ENCODE results near the gene TSPAN12. TPM values are rescaled to one million over a fixed set of nuclear protein-coding genes. Genes with fewer than 3 reads are reported as not detected.
A peak's percentile ranks its signal among the peaks of the same experiment; 100 is the strongest.

Gene TSPAN12
- polyA plus RNA-seq, 3 donors = 193 to 210 (median 201) TPM

DNA sequence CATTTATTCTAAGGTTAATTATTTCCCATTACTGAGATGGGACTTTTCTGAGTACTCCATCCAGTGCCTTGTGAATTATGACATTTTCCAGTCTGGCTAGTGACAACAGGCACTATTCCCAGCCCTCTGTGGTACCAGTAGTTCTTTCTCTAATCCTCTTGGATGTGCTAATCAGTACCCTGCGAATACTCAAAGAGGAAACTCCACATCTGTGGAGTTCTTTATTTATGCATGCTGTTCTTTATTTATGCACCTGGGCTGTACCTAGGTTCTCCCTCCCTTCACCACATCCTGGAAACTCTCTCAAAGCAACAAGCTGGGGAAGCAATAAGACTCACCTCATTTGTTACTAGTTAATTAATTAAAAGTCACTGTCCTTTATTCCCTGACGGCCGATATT, 83.5 kb downstream of the TSPAN12 start:
- no peak for DNase-seq (ENCODE audit: low read depth in 3 of 3, low spot score in 2 of 3)

- DNase-seq (ENCODE audit: low read depth in 3 of 3, low spot score in 2 of 3) = no peak
Observed at GRCh38 chr7:120770206-120770605, 87.7 kb downstream of the TSPAN12 start.

GRCh38 chr7:120760851-120761250, 97.1 kb downstream of the TSPAN12 start:
- DNase-seq (ENCODE audit: low read depth in 3 of 3, low spot score in 2 of 3) = no peak

DNA sequence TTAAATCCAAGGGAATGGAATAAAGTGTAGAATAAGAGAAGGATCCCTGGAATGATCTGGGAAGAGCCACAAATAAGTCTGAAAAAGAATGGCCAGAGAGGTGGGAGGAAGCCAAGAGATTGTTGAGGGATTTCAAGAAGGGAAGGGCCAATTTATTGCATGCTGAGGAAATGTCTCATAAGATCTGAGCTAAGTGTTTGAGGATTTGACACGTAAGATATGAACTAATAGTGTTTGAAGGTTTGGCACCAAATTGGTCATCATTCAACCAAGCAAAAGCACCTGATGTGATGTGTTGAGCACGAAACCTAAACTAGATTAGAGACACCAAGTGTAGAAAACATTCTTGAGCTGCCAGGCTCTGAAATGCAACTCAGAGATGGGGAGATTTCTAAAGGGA, 97.9 kb downstream of the TSPAN12 start:
- DNase-seq (ENCODE audit: low read depth in 3 of 3, low spot score in 2 of 3) = no peak

DNA sequence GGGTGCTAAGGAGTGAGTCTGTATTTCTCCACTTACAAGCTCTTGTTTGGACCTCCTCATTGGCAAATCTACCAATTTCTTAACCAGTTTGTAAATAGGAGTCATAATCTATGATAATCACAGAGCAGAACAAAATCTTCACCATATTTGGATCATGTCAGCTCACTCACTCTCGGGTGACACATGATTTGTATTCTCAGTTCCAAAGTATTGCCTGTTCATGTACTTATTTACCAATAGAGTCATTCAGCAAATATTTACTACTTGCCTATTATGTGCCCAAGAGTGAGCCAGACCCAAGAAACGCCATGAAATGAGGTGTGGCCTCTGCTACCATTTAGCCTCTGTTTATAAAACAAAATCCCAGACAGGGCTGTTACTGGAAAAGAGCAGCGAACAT, 114.8 kb downstream of the TSPAN12 start:
- no peak for DNase-seq (ENCODE audit: low read depth in 3 of 3, low spot score in 2 of 3)

DNA sequence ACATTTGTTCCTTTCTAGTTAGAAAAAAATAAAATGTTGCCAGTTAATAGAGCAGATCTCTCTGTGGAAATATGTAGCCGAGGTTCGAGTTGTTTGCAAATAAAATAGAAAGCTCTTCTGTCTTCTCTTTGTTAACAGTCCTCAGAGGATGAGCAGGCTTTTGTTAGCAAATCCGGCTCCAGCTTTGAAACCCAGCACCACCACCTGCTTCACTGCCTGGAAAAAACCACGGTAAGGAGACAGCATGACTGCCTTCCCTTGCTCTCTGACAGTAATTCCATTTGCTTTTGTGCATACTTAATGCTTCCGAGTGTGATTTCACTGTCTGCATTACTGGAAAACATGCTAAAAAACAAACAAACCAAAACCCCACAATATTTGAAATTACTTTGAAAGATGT, 115.6 kb downstream of the TSPAN12 start:
- DNase-seq (ENCODE audit: low read depth in 3 of 3, low spot score in 2 of 3) = peak in 1 of 3 donors; percentile 7

DNA sequence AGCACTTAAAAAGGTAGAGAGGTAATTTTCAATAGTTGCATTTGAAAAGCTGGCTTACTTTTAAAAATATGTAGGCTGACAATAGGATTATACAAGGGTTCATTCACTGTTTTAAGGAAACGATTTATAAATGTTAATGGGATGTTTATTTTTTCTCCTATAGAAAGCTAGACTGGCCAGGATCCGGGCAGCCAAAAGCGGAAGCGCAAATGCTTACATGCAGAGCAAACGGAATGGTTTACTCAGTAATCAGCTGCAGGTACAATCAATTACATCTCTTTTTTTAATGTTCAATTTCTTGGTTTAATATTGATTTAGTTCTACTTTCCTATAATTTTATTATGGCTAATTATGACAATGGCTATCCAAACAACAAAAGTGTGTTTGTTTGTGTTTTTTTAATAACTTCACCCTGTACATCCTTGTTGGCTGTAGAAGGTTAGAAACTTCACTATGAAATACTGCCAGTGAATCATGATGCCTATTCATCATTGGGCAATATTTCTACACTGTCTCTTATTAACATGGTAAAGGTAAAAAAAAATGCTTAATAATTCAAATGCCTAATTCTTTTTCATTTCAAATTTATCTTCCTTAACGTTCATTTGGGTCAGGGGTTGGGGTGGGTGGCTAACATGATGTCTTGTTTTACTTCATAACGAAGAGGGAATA, 116.4 kb downstream of the TSPAN12 start:
- no peak for DNase-seq (ENCODE audit: low read depth in 3 of 3, low spot score in 2 of 3)

GRCh38 chr7:120740348-120740747, 117.6 kb downstream of the TSPAN12 start:
- no peak for DNase-seq (ENCODE audit: low read depth in 3 of 3, low spot score in 2 of 3)

DNA sequence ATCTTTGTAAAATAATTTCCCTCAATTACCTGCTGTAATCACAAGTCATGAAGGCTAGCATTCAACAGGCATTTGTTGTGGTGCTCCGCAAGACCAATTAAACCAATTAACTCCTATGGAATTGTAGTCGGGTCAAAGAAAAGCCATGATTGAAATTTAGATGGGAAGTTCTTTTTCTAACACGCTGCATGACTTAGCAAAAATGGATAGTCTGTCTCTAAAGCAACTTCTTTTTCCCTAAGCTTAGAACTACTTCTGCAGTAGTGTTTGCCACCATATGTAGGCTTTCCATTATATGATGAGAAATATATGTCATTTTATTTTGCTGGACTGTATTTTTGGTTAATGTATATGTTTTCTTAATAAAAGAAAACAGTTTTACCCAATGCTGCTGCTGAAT, 119.1 kb downstream of the TSPAN12 start:
- DNase-seq (ENCODE audit: low read depth in 3 of 3, low spot score in 2 of 3) = no peak

Other genes starting within 250 kb of the TSPAN12 start
- gene ING3, start 92.6 kb upstream of the TSPAN12 start, polyA plus RNA-seq (ENCODE audit: insufficient read length in 3 of 3) = 10 to 100 TPM; 39.3 to 49.3 (median 44.1) TPM
- 10 to 100 TPM; 36.9 to 43.0 (median 42.1) TPM for gene CPED1, start 130.6 kb upstream of the TSPAN12 start, polyA plus RNA-seq (ENCODE audit: insufficient read length in 3 of 3)

Data from right renal cortex interstitium (tissue), 3 donors.